Suprapubic skin (tissue), 4 donors: ENCODE measurements around the gene TMA7B. TPM values are rescaled to one million over a fixed set of nuclear protein-coding genes. Genes with fewer than 3 reads are reported as not detected.
"Not testable (repeated sequence)": the region's sequence is repeated elsewhere in the genome, so short reads cannot be mapped to it uniquely, and the experiment has no call there.

Source experiments
- DNase-seq, 2 donors: peaks; one replicate each; pipeline ENCODE4 v3.0.0-alpha.2; 2019; ENCODE audit warnings: low spot score in 2 of 2
- H3K27ac ChIP-seq: fragments of 200-600 bp; sonication (generic); one replicate; pipeline ENCODE4 v1.5.1; 2019
- H3K27me3 ChIP-seq: fragments of 200-600 bp; sonication (generic); one replicate; pipeline ENCODE4 v1.5.1; 2019
- H3K36me3 ChIP-seq: fragments of 200-600 bp; sonication (generic); one replicate; pipeline ENCODE4 v1.5.1; 2019
- H3K4me1 ChIP-seq: fragments of 200-600 bp; sonication (generic); one replicate; pipeline ENCODE4 v1.5.1; 2019
- H3K4me3 ChIP-seq: fragments of 200-600 bp; sonication (generic); one replicate; pipeline ENCODE4 v1.5.1; 2019; ENCODE audit warnings: mild to moderate bottlenecking
- H3K9me3 ChIP-seq: fragments of 200-600 bp; sonication (generic); one replicate; pipeline ENCODE4 v1.5.1; 2019
- CTCF ChIP-seq, 2 donors: fragments of 200-600 bp in 1 of 2; fragments of 450-650 bp in 1 of 2; sonication (generic) in 1 of 2; IDR thresholded peaks; one replicate each; pipeline ENCODE4 v1.5.1; 2016 to 2019; ENCODE audit warnings: antibody characterized with exemption in 2 of 2, mild to moderate bottlenecking in 1 of 2, moderate library complexity in 1 of 2
- EP300 ChIP-seq: sonication (generic); formaldehyde crosslinking; IDR thresholded peaks from one replicate; pipeline ENCODE4 v1.6.1; 2017; ENCODE audit warnings: antibody characterized with exemption
- POLR2A ChIP-seq, 2 donors: fragments of 450-650 bp; IDR thresholded peaks; one replicate each; pipeline ENCODE4 v1.6.1; 2017; ENCODE audit warnings: antibody characterized with exemption in 2 of 2, mild to moderate bottlenecking in 2 of 2, moderate library complexity in 2 of 2
- POLR2AphosphoS5 ChIP-seq, 3 donors: sonication (generic); formaldehyde crosslinking; IDR thresholded peaks; one replicate each; pipeline ENCODE4 v1.6.1; 2017; ENCODE audit warnings: antibody characterized with exemption in 3 of 3
- WGBS: methylation state at CpG from one replicate; pipeline ENCODE4 v1.1.5; 2018; 5-methylcytosine and 5-hydroxymethylcytosine counted together
- total RNA-seq, 4 donors: library from RNA; depleted of rRNA; stranded (reverse); fragments of >200 nt; gene quantifications; one replicate each; pipeline ENCODE4 v1.1.0, GENCODE V29; 2016

The TMA7B gene
- total RNA-seq, 4 donors from 2014 or later: 0.76 to 1.4 TPM; not detected in 2

GRCh38 chr22:39992088-39992826, 32.1 kb downstream of the TMA7B start:
- H3K36me3 ChIP-seq: no peaks in the 10 kb centered on the region
- no peaks in the 10 kb centered on the region for H3K9me3 ChIP-seq
- no peak for DNase-seq
- H3K27me3 ChIP-seq: peaks cover 32% of the 10 kb centered on the region
- TF ChIP-seq POLR2A (IDR thresholded peaks at IDR 0.05) (no peak), POLR2AphosphoS5 (IDR thresholded peaks at IDR 0.05) (no peak), EP300 (no peak), CTCF (IDR thresholded peaks at IDR 0.05) (no peak)
- 91% methylated on average over 5 of the region's 5 CpGs for WGBS
- H3K4me1 ChIP-seq: peaks cover 25% of the 10 kb centered on the region
- H3K4me3 ChIP-seq: no peak overlapping the region
- no peak overlapping the region for H3K27ac ChIP-seq

GRCh38 chr22:39992894-39993293, 32.7 kb downstream of the TMA7B start:
- H3K9me3 ChIP-seq, H3K36me3 ChIP-seq, H3K4me3 ChIP-seq, H3K27ac ChIP-seq, DNase-seq: not testable (repeated sequence)
- 97% methylated on average over 7 of the region's 7 CpGs for WGBS
- Histone ChIP-seq H3K27me3 (peaks cover 32% of the 10 kb centered on the region), H3K4me1 (peaks cover 31% of the 10 kb centered on the region)

GRCh38 chr22:39994041-39994565, 33.9 kb downstream of the TMA7B start:
- no peaks in the 10 kb centered on the region for H3K9me3 ChIP-seq
- H3K4me1 ChIP-seq: peaks cover 43% of the 10 kb centered on the region
- H3K4me3 ChIP-seq: peak overlapping the region; percentile 62
- 36% methylated on average over 14 of the region's 20 CpGs for WGBS
- DNase-seq: no peak
- no peak for TF ChIP-seq CTCF (IDR thresholded peaks at IDR 0.05)
- TF ChIP-seq POLR2AphosphoS5 (IDR thresholded peaks at IDR 0.05): no peak
- TF ChIP-seq POLR2A (IDR thresholded peaks at IDR 0.05): no peak
- TF ChIP-seq EP300: no peak
- peak overlapping the region; percentile 92 for H3K27ac ChIP-seq
- H3K36me3 ChIP-seq: no peaks in the 10 kb centered on the region
- peaks cover 32% of the 10 kb centered on the region for H3K27me3 ChIP-seq

- TF ChIP-seq POLR2AphosphoS5 (IDR thresholded peaks at IDR 0.05): no peak
- TF ChIP-seq POLR2A (IDR thresholded peaks at IDR 0.05): peak in 1 of 2 donors; percentile 23
- peak within 1 kb of the TSS; percentile 92 for H3K27ac ChIP-seq
- WGBS: no CpG with 5 or more reads among the region's 115 CpGs
- H3K4me3 ChIP-seq: peak within 1 kb of the TSS; percentile 62
- H3K4me1 ChIP-seq: peaks cover 50% of the 10 kb centered on the region
- peaks cover 32% of the 10 kb centered on the region for H3K27me3 ChIP-seq
- no peaks in the 10 kb centered on the region for H3K36me3 ChIP-seq
- H3K9me3 ChIP-seq: no peaks in the 10 kb centered on the region
- DNase-seq: no peak
These were observed 34.6 kb downstream of the TMA7B start, which contains the start of gene FAM83F for GRCh38 chr22:39994566-39995392. Gene FAM83F, plus strand, starts transcription at chr22:39994954. Its CDS starts 89 bp downstream, at chr22:39995043.

GRCh38 chr22:39995393-39996252, 35.4 kb downstream of the TMA7B start:
- Histone ChIP-seq H3K4me3 (peak overlapping the region; percentile 62), H3K36me3 (no peaks in the 10 kb centered on the region), H3K9me3 (no peaks in the 10 kb centered on the region), H3K27ac (peak overlapping the region; percentile 92), H3K27me3 (peaks cover 32% of the 10 kb centered on the region), H3K4me1 (peaks cover 59% of the 10 kb centered on the region)
- no peak for DNase-seq
- WGBS: 58% methylated on average over 16 of the region's 35 CpGs
- TF ChIP-seq POLR2A (IDR thresholded peaks at IDR 0.05) (no peak), POLR2AphosphoS5 (IDR thresholded peaks at IDR 0.05) (no peak), EP300 (no peak), CTCF (IDR thresholded peaks at IDR 0.05) (no peak)
